AG04450 (cell line): ENCODE results near the gene CD46. TPM values are rescaled to one million over a fixed set of nuclear protein-coding genes. Genes with fewer than 3 reads are reported as not detected.
"Not testable (repeated sequence)": the region's sequence is repeated elsewhere in the genome, so short reads cannot be mapped to it uniquely, and the experiment has no call there.

Source experiments
- CTCF ChIA-PET: fragments of 300-600, 350-600 bp; formaldehyde crosslinking; extraction: SDS; loops from one replicate; lab custom pipeline; 2022; ENCODE audit warnings: antibody characterized with exemption, inconsistent platforms; lab: Charles Lee
- POLR2A ChIA-PET: fragments of 350-600 bp; formaldehyde crosslinking; extraction: SDS; loops from one replicate; lab custom pipeline; 2021; ENCODE audit warnings: antibody characterized with exemption, inconsistent platforms; lab: Yijun Ruan, JAX
- DNase-seq: peaks from one replicate; pipeline ENCODE4 v3.0.0-alpha.2; 2011; ENCODE audit warnings: low read depth, low spot score
- H3K27ac ChIP-seq: one replicate; pipeline ENCODE4 v1.5.1; 2012; ENCODE audit warnings: low read depth, low read length, control low read depth
- H3K27me3 ChIP-seq: one replicate; pipeline ENCODE4 v1.6.0; 2012; ENCODE audit warnings: low read length; ENCODE audit not compliant: control insufficient read depth, insufficient read depth
- H3K4me3 ChIP-seq: 2 replicates; pipeline ENCODE4 v1.5.1; 2011; ENCODE audit warnings: mild to moderate bottlenecking, low read depth, low read length, control low read depth
- H3K9me3 ChIP-seq: 2 replicates; pipeline ENCODE4 v1.5.1; 2012; ENCODE audit warnings: low read length; ENCODE audit not compliant: control insufficient read depth, insufficient read depth
- CTCF ChIP-seq: IDR thresholded peaks from 2 replicates; pipeline ENCODE4 v1.5.1; 2011; ENCODE audit warnings: low read depth, low read length, control low read depth, inconsistent platforms
- polyA plus RNA-seq: library from polyadenylated mRNA; depleted of rRNA; stranded (reverse); fragments of >200 nt; gene quantifications from 2 replicates; pipeline ENCODE4 v1.2.3, GENCODE V29; 2011

Gene CD46
- polyA plus RNA-seq, 1 experiment: 148 TPM

- H3K27ac ChIP-seq: no peak overlapping the region
- no peaks in the 10 kb centered on the region for H3K27me3 ChIP-seq
- no peak overlapping the region for H3K4me3 ChIP-seq
- CTCF ChIA-PET: interaction anchor here (1.1 to 1.7 kb wide), 3 partner anchors 49 to 215 kb away, joined by 3 to 5 read pairs (median 4); no protein-coding TSS in a partner anchor
- POLR2A ChIA-PET: no interaction called here
- no peak for DNase-seq
- no peak for TF ChIP-seq CTCF
- H3K9me3 ChIP-seq: no peaks in the 10 kb centered on the region; the same call in 1 of the 2 replicates
Observed at GRCh38 chr1:207747627-207748492, 4.0 kb upstream of the CD46 start.

- Histone ChIP-seq H3K9me3 (no peaks in the 10 kb centered on the region; the same call in 1 of the 2 replicates), H3K27me3 (no peaks in the 10 kb centered on the region), H3K4me3 (no peak overlapping the region), H3K27ac (no peak overlapping the region)
- CTCF ChIA-PET: interaction anchor here (1.7 kb wide), 1 partner anchor 136 kb away, joined by 3 read pairs; no protein-coding TSS in a partner anchor
- TF ChIP-seq CTCF: no peak
- no peak for DNase-seq
- POLR2A ChIA-PET: no interaction called here
Observed at GRCh38 chr1:207748737-207749528, 2.9 kb upstream of the CD46 start.

DNA sequence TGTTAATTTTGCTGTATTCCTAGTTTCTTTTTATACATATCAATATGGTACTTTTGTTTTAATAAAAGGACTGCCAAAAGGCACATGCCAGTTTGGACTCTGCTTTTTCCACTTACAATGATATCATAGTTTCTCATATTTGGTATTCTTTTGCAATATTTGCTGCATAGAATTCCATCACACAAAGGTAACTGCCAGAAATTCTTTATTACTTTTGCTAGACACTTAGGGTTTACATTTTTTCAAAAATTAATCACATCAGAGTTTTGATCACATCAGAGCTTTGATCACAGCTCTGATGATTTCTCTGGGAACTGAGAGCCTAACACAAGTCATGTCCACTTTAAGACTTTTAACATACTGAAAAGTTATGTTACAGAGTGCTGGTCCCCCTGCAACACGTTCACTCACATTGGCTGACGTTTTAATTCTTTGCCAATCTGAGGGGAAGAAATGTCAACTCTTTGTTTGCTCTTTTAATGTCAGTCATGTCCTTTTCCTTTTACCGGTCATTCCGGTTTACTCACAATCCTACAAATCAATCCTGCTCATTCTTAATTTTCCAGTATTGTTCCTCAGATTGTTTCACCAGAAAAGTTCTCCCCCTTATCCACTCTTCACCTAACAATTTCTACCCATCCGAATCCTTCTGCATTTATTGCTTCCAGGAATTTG is 1.1 kb upstream of the CD46 start:
- no peaks in the 10 kb centered on the region for H3K27me3 ChIP-seq
- no peak overlapping the region for H3K27ac ChIP-seq
- no peaks in the 10 kb centered on the region; the same call in 1 of the 2 replicates for H3K9me3 ChIP-seq
- H3K4me3 ChIP-seq: no peak overlapping the region; the same call in 1 of the 2 replicates
- CTCF ChIA-PET: no interaction called here
- no peak for TF ChIP-seq CTCF
- POLR2A ChIA-PET: no interaction called here
- DNase-seq: no peak

GRCh38 chr1:207751463-207751789 is 428 bp upstream of the CD46 start:
- peak overlapping the region; percentile 96 for H3K4me3 ChIP-seq
- ChIA-PET POLR2A (interaction anchor here (0.7 kb wide), 1 partner anchor 116 kb away, joined by 3 read pairs; no protein-coding TSS in a partner anchor), CTCF (interaction anchor here (1.5 kb wide), 1 partner anchor 46 kb away, joined by 14 read pairs; no protein-coding TSS in a partner anchor)
- H3K27ac ChIP-seq: peak overlapping the region; percentile 61
- not testable (repeated sequence) for H3K9me3 ChIP-seq, DNase-seq, H3K27me3 ChIP-seq

GRCh38 chr1:207752456-207752998 is 673 bp downstream of the CD46 start:
- DNase-seq: no peak
- H3K9me3 ChIP-seq: no peaks in the 10 kb centered on the region; the same call in 1 of the 2 replicates
- no peaks in the 10 kb centered on the region for H3K27me3 ChIP-seq
- peak overlapping the region; percentile 61 for H3K27ac ChIP-seq
- H3K4me3 ChIP-seq: peak overlapping the region; percentile 96
- TF ChIP-seq CTCF: no peak
- ChIA-PET POLR2A (interaction anchor here (0.6 kb wide), 1 partner anchor 45 kb away, joined by 6 read pairs; no protein-coding TSS in a partner anchor), CTCF (interaction anchor here (0.7 to 1.5 kb wide), 2 partner anchors 45 to 88 kb away, joined by 3 to 14 read pairs; no protein-coding TSS in a partner anchor)
